GM18505 (cell line): Measurements from ENCODE around the gene HECTD3.
"Not testable (repeated sequence)": the region's sequence is repeated elsewhere in the genome, so short reads cannot be mapped to it uniquely, and the experiment has no call there.

Experiments
- ATAC-seq: cut with Tn5 transposase; IDR thresholded peaks from one replicate; pipeline ENCODE4 v1.9.1; 2021; ENCODE audit not compliant: unreplicated experiment
- POLR2A ChIP-seq: IDR thresholded peaks from 4 replicates; pipeline ENCODE4 v1.6.1; 2011; ENCODE audit warnings: borderline replicate concordance; ENCODE audit not compliant: insufficient read depth, insufficient read length; ENCODE audit errors: extremely low read depth

Gene HECTD3

GRCh38 chr1:45009296-45009865 is 1.7 kb downstream of the HECTD3 start:
- TF ChIP-seq POLR2A, result no peak
- ATAC-seq, result no peak

- ATAC-seq, result no peak
- no peak for TF ChIP-seq POLR2A
Observed at GRCh38 chr1:45008516-45008915, 2.6 kb downstream of the HECTD3 start.

GRCh38 chr1:45008076-45008475 is 3.0 kb downstream of the HECTD3 start:
- TF ChIP-seq POLR2A, result no peak
- no peak for ATAC-seq

GRCh38 chr1:45007311-45007710 is 3.8 kb downstream of the HECTD3 start:
- no peak for TF ChIP-seq POLR2A
- ATAC-seq, result no peak

GRCh38 chr1:45005761-45006160 is 5.4 kb downstream of the HECTD3 start:
- TF ChIP-seq POLR2A, result no peak
- ATAC-seq, result no peak

- no peak for ATAC-seq
- TF ChIP-seq POLR2A, result no peak
Observed at GRCh38 chr1:45004281-45004920, 6.7 kb downstream of the HECTD3 start.

- no peak for ATAC-seq
- TF ChIP-seq POLR2A, result no peak
Observed at GRCh38 chr1:45003741-45004140, 7.4 kb downstream of the HECTD3 start.

GRCh38 chr1:45002650-45003645 is 8.2 kb downstream of the HECTD3 start:
- TF ChIP-seq POLR2A, result no peak
- no peak for ATAC-seq

GRCh38 chr1:45001576-45001975 is 9.5 kb downstream of the HECTD3 start:
- not testable (repeated sequence) for ATAC-seq

GRCh38 chr1:45001011-45001481 is 10.1 kb downstream of the HECTD3 start:
- TF ChIP-seq POLR2A, result no peak

GRCh38 chr1:44999232-44999631 is 11.9 kb downstream of the HECTD3 start:
- TF ChIP-seq POLR2A, result no peak
- no peak for ATAC-seq

More at GRCh38 chr1:45001011-45001481, 10.1 kb downstream of the HECTD3 start:
- ATAC-seq, result no peak

- no peak for TF ChIP-seq POLR2A
- ATAC-seq, result no peak
Observed at GRCh38 chr1:44995467-44996238, 15.5 kb downstream of the HECTD3 start.

- TF ChIP-seq POLR2A, result no peak
Observed at GRCh38 chr1:44994309-44994898, 16.7 kb downstream of the HECTD3 start.

GRCh38 chr1:44988531-44989156 is 22.5 kb downstream of the HECTD3 start:
- no peak for TF ChIP-seq POLR2A
- no peak for ATAC-seq

More at GRCh38 chr1:44994309-44994898, 16.7 kb downstream of the HECTD3 start:
- no peak for ATAC-seq
